ENCODE results near the gene SGCA.

The SGCA gene

DNA sequence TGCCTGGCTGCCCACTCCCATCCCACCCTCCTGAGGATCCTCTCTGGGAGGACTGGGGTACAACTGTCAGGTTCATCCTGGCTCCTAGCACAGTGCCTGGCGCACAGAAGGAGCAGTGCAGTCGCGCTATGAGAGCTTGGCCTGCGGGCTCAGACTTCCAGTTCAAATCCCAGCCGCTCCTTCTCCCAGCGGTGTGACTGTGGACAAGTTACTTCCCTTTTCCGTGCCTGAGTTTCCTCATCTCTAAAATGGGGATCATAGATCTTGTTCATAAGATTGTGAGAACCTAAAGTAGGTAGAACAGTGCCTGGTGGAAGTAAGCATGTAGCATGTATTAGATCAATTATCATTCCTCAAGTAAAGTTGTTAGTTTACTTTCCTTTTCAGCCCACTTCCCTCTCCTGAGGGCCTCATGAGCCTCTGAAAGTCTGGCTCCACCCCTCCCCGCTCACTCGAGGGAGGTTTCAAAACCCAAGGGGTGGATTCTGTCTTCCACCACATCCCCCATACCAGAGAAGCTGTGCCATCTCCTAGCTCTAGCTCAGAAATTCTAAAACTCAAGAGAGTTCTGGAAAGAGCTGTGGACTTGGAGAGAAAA lies 55.6 kb downstream of the SGCA start:
- DNase-seq (ENCODE audit: low read depth in 3 of 3, low spot score in 1 of 3) = no peak

- no peak for DNase-seq (ENCODE audit: low read depth in 3 of 3, low spot score in 1 of 3)
Observed at GRCh38 chr17:50221864-50222545, 56.2 kb downstream of the SGCA start.

DNA sequence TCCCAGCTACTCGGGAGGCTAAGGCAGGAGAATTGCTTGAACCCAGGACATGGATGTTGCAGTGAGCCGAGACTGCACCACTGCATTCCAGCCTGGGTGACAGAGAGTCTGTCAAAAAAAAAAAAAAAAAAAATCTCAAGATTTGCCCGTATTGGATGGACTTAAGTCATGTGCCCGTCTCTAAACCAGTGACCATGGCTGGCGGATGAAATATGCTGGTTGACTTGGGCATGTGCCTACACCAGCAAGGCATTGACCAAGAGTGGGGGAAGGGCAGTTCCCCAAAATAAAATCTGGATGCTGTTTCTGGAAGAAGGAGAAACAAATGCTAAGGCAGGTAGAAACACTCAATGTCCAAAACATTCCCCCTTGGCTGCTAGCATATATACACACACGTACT lies 57.1 kb downstream of the SGCA start:
- DNase-seq (ENCODE audit: low read depth in 3 of 3, low spot score in 1 of 3) = no peak
